HepG2 (cell line): ENCODE measurements around the gene S100A13. TPM values are rescaled to one million over a fixed set of nuclear protein-coding genes. Genes with fewer than 3 reads are reported as not detected.
A peak's percentile ranks its signal among the peaks of the same experiment; 100 is the strongest.

Experiments
- ERF ChIP-seq: IDR thresholded peaks from 2 replicates; pipeline ENCODE4 v1.6.1; 2018; ENCODE audit warnings: missing biosample characterization, missing genetic modification reagents
- GATAD1 ChIP-seq: IDR thresholded peaks from 2 replicates; pipeline ENCODE4 v1.6.1; 2016; ENCODE audit warnings: missing genetic modification reagents, missing compliant biosample characterization
- IRF2 ChIP-seq: IDR thresholded peaks from 2 replicates; pipeline ENCODE4 v1.6.1; 2018; ENCODE audit warnings: missing genetic modification reagents, missing compliant biosample characterization
- ISL2 ChIP-seq: sonication (generic); formaldehyde crosslinking; IDR thresholded peaks from 2 replicates; pipeline ENCODE4 v1.5.0; 2020; ENCODE audit warnings: missing genetic modification reagents
- KDM1A ChIP-seq: IDR thresholded peaks from 2 replicates; pipeline ENCODE4 v1.6.1; 2016; ENCODE audit warnings: missing compliant biosample characterization
- RBFOX2 ChIP-seq: fragments of 200-400 bp; formaldehyde crosslinking; IDR thresholded peaks from 2 replicates; pipeline ENCODE4 v1.6.1; 2017; ENCODE audit warnings: low read depth, mild to moderate bottlenecking, low read length
- SOX13 ChIP-seq, 3 experiments: fragments of 450-650 bp in 1 of 3; sonication (generic) in 1 of 3; formaldehyde crosslinking in 1 of 3; IDR thresholded peaks in 2 of 3; conservative IDR thresholded peaks in 1 of 3; 2 replicates each; pipeline versions ENCODE4 v1.5.0 to v1.6.1; 2016 to 2020; ENCODE audit warnings: antibody characterized with exemption in 1 of 3, mild to moderate bottlenecking in 1 of 3, missing compliant biosample characterization in 1 of 3, missing genetic modification reagents in 1 of 3, moderate library complexity in 1 of 3
- ZNF136 ChIP-seq: sonication (generic); formaldehyde crosslinking; IDR thresholded peaks from 2 replicates; pipeline ENCODE4 v1.8.1; 2022; ENCODE audit warnings: low read depth, mild to moderate bottlenecking, moderate library complexity, missing genetic modification reagents
- polyA plus RNA-seq, 8 experiments: library from polyadenylated mRNA; depleted of rRNA in 3 of 8; stranded (reverse) in 7 of 8; unstranded in 1 of 8; fragments of >200 nt; fragmentation: Illumina TruSeq in 4 of 8; extraction: Trizol in 4 of 8; gene quantifications; 2 replicates each; pipeline versions ENCODE4 v1.2.1 to v1.2.3, GENCODE V29; 2011 to 2016; ENCODE audit warnings: low read depth in 4 of 8, missing spikeins in 1 of 8, mixed read lengths in 1 of 8; ENCODE audit not compliant: insufficient read depth in 1 of 8
- total RNA-seq, 5 experiments: library from RNA; depleted of rRNA; stranded (reverse); fragments of >200 nt; fragmentation: Illumina TruSeq; extraction: Trizol; gene quantifications; 2 replicates each; pipeline ENCODE4 v1.2.3, GENCODE V29; 2016; ENCODE audit warnings: low read depth in 1 of 5
- TF ChIP-seq, protein P1 (sequence below): sonication (generic); formaldehyde crosslinking; IDR thresholded peaks from 2 replicates; pipeline ENCODE4 v1.5.0; 2020; ENCODE audit warnings: mild to moderate bottlenecking, missing genetic modification reagents, borderline replicate concordance
- TF ChIP-seq, protein P2 (sequence below): IDR thresholded peaks from 2 replicates; pipeline ENCODE4 v1.6.1; 2016; ENCODE audit warnings: mild to moderate bottlenecking, missing biosample characterization, missing genetic modification reagents
- TF ChIP-seq, protein P3 (sequence below): sonication (generic); formaldehyde crosslinking; IDR thresholded peaks from one replicate; pipeline ENCODE4 v1.5.1; 2020; ENCODE audit warnings: mild to moderate bottlenecking, missing genetic modification reagents; ENCODE audit errors: not compliant biosample characterization
- TF ChIP-seq, protein P4 (sequence below): sonication (generic); formaldehyde crosslinking; IDR thresholded peaks from 2 replicates; pipeline ENCODE4 v1.9.0; 2021; ENCODE audit warnings: missing genetic modification reagents, borderline replicate concordance

Gene S100A13
- total and polyA plus RNA-seq, 2 of the 13 experiments (the other 11 are each of a cell fraction or from before 2014, with no cell fraction given) = 89.5 to 172 TPM

DNA sequence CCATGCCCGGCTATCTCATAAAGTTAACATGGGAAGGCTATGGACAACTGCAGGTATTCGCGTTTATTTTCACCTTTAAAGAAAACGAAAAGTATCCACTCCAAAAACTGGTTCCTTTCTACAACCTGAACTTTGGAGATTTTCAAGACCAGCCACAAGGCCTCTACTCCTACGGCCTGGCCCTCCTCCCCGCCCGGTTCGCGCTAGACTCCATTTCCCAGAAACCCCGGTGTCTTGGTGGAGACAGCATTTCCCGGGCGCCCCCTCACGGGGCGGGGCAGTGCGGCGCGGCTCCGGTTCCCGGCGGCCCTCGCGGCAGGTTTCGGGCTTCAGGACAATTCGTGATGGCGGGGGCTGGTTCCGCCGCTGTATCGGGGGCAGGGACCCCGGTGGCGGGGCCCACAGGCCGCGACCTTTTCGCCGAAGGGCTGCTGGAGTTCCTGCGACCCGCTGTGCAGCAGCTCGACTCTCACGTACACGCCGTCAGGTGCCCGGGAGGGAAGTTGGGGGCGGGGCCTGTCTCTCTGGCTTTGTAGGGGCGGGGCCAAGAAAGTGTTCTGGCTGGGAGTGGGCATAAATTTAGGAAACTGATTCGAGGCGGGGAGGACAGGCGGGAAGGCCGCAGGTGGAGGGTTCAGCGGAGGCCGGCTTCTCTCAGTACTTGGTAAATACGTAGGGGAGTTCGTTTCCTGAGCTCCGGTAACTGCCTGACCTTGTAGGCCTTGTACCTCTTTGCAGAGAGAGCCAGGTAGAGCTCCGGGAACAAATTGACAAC lies 31.3 kb upstream of the S100A13 start, which contains the start of gene SNAPIN (continued):
- TF ChIP-seq SOX13 (IDR thresholded peaks at IDR 0.05) (no peak), SOX13 (CRISPR knock-in tag; conservative IDR thresholded peaks at IDR 0.05 in 1 of 2, IDR thresholded peaks at IDR 0.05 in 1 of 2) (peak in 1 of 2 experiments; percentile 10; a peak in 1 of 4 replicates), ZNF136 (CRISPR knock-in tag) (0 out of 2 replicates have a peak, but pooled peaks have one; percentile 28), IRF2 (CRISPR knock-in tag) (peak; percentile 73; the same call in 1 of the 2 replicates), ISL2 (CRISPR knock-in tag) (peak; percentile 56), KDM1A (CRISPR knock-in tag) (no peak), GATAD1 (peak; percentile 84), RBFOX2 (peak; percentile 92), ERF (0 out of 2 replicates have a peak, but pooled peaks have one; percentile 34)
- TF ChIP-seq, protein P1, sequence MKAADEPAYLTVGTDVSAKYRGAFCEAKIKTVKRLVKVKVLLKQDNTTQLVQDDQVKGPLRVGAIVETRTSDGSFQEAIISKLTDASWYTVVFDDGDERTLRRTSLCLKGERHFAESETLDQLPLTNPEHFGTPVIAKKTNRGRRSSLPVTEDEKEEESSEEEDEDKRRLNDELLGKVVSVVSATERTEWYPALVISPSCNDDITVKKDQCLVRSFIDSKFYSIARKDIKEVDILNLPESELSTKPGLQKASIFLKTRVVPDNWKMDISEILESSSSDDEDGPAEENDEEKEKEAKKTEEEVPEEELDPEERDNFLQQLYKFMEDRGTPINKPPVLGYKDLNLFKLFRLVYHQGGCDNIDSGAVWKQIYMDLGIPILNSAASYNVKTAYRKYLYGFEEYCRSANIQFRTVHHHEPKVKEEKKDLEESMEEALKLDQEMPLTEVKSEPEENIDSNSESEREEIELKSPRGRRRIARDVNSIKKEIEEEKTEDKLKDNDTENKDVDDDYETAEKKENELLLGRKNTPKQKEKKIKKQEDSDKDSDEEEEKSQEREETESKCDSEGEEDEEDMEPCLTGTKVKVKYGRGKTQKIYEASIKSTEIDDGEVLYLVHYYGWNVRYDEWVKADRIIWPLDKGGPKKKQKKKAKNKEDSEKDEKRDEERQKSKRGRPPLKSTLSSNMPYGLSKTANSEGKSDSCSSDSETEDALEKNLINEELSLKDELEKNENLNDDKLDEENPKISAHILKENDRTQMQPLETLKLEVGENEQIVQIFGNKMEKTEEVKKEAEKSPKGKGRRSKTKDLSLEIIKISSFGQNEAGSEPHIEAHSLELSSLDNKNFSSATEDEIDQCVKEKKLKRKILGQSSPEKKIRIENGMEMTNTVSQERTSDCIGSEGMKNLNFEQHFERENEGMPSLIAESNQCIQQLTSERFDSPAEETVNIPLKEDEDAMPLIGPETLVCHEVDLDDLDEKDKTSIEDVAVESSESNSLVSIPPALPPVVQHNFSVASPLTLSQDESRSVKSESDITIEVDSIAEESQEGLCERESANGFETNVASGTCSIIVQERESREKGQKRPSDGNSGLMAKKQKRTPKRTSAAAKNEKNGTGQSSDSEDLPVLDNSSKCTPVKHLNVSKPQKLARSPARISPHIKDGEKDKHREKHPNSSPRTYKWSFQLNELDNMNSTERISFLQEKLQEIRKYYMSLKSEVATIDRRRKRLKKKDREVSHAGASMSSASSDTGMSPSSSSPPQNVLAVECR = peak; percentile 77
- TF ChIP-seq, protein P2, sequence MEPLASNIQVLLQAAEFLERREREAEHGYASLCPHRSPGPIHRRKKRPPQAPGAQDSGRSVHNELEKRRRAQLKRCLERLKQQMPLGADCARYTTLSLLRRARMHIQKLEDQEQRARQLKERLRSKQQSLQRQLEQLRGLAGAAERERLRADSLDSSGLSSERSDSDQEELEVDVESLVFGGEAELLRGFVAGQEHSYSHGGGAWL (CRISPR knock-in tag) = peak; percentile 35; the same call in 1 of the 2 replicates
- TF ChIP-seq, protein P3, sequence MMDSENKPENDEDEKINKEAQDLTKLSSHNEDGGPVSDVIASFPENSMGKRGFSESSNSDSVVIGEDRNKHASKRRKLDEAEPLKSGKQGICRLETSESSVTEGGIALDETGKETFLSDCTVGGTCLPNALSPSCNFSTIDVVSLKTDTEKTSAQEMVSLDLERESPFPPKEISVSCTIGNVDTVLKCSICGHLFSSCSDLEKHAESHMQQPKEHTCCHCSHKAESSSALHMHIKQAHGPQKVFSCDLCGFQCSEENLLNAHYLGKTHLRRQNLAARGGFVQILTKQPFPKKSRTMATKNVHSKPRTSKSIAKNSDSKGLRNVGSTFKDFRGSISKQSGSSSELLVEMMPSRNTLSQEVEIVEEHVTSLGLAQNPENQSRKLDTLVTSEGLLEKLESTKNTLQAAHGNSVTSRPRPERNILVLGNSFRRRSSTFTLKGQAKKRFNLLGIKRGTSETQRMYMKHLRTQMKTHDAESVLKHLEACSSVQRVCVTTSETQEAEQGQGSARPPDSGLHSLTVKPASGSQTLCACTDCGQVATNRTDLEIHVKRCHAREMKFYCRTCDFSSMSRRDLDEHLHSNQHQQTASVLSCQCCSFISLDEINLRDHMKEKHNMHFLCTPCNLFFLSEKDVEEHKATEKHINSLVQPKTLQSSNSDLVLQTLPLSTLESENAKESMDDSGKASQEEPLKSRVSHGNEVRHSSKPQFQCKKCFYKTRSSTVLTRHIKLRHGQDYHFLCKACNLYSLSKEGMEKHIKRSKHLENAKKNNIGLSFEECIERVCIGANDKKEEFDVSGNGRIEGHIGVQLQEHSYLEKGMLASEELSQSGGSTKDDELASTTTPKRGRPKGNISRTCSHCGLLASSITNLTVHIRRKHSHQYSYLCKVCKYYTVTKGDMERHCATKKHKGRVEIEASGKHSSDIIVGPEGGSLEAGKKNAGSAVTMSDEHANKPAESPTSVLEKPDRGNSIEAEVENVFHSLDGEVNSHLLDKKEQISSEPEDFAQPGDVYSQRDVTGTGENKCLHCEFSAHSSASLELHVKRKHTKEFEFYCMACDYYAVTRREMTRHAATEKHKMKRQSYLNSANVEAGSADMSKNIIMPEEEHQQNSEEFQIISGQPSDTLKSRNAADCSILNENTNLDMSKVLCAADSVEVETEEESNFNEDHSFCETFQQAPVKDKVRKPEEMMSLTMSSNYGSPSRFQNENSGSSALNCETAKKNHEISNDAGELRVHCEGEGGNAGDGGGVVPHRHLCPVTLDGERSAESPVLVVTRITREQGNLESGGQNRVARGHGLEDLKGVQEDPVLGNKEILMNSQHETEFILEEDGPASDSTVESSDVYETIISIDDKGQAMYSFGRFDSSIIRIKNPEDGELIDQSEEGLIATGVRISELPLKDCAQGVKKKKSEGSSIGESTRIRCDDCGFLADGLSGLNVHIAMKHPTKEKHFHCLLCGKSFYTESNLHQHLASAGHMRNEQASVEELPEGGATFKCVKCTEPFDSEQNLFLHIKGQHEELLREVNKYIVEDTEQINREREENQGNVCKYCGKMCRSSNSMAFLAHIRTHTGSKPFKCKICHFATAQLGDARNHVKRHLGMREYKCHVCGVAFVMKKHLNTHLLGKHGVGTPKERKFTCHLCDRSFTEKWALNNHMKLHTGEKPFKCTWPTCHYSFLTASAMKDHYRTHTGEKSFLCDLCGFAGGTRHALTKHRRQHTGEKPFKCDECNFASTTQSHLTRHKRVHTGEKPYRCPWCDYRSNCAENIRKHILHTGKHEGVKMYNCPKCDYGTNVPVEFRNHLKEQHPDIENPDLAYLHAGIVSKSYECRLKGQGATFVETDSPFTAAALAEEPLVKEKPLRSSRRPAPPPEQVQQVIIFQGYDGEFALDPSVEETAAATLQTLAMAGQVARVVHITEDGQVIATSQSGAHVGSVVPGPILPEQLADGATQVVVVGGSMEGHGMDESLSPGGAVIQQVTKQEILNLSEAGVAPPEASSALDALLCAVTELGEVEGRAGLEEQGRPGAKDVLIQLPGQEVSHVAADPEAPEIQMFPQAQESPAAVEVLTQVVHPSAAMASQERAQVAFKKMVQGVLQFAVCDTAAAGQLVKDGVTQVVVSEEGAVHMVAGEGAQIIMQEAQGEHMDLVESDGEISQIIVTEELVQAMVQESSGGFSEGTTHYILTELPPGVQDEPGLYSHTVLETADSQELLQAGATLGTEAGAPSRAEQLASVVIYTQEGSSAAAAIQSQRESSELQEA (CRISPR knock-in tag) = no peak
- TF ChIP-seq, protein P4, sequence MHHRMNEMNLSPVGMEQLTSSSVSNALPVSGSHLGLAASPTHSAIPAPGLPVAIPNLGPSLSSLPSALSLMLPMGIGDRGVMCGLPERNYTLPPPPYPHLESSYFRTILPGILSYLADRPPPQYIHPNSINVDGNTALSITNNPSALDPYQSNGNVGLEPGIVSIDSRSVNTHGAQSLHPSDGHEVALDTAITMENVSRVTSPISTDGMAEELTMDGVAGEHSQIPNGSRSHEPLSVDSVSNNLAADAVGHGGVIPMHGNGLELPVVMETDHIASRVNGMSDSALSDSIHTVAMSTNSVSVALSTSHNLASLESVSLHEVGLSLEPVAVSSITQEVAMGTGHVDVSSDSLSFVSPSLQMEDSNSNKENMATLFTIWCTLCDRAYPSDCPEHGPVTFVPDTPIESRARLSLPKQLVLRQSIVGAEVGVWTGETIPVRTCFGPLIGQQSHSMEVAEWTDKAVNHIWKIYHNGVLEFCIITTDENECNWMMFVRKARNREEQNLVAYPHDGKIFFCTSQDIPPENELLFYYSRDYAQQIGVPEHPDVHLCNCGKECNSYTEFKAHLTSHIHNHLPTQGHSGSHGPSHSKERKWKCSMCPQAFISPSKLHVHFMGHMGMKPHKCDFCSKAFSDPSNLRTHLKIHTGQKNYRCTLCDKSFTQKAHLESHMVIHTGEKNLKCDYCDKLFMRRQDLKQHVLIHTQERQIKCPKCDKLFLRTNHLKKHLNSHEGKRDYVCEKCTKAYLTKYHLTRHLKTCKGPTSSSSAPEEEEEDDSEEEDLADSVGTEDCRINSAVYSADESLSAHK (CRISPR knock-in tag) = no peak
